Epithelial cell of esophagus (primary cell): ENCODE data around the gene SFTPA2.
"Not testable (repeated sequence)": the region's sequence is repeated elsewhere in the genome, so short reads cannot be mapped to it uniquely, and the experiment has no call there.

ENCODE experiments used
- DNase-seq: peaks from one replicate; pipeline ENCODE4 v3.0.0; 2010; ENCODE audit warnings: low read depth
- H3K4me3 ChIP-seq: 2 replicates; pipeline ENCODE4 v1.5.1; 2011; ENCODE audit warnings: mild to moderate bottlenecking, low read length, control low read depth
- TF ChIP-seq, protein P1 (sequence below): IDR thresholded peaks from 2 replicates; pipeline ENCODE4 v1.5.1; 2011; ENCODE audit warnings: low read depth, mild to moderate bottlenecking, low read length, control low read depth, inconsistent platforms; ENCODE audit not compliant: insufficient read depth; ENCODE audit errors: missing control alignments

Gene SFTPA2

DNA sequence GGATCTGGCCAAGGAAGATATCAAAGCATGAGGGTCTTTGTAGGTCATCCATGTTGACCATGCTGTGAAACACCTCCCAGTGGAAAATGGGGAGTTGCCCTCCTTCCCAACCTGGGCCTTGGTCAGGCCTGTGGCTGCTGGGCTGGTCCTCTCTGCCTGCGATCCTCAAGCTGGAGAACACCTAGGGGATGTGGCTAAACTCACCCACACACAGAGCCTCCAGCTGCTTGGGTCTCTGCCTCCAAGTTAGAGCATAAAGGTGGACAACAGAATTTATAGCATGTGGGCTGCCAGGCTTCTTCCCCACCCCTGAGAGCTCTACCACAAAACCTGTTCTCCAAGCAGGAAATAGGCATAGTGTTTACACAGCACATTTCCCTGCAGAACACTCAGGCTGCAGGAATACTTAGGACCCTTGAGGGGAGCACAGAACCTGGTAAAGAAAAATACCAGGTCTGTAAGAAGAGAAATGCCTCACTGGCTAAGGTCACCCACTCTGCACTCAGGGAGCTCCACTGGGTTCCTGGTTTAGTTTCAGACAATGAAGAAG is at the start of gene SFTPA2:
SFTPA2 (minus strand) TSS at position 248 of the 550 bp plus-strand sequence. CDS start 924 bp downstream, outside the sequence.
- TF ChIP-seq, protein P1, sequence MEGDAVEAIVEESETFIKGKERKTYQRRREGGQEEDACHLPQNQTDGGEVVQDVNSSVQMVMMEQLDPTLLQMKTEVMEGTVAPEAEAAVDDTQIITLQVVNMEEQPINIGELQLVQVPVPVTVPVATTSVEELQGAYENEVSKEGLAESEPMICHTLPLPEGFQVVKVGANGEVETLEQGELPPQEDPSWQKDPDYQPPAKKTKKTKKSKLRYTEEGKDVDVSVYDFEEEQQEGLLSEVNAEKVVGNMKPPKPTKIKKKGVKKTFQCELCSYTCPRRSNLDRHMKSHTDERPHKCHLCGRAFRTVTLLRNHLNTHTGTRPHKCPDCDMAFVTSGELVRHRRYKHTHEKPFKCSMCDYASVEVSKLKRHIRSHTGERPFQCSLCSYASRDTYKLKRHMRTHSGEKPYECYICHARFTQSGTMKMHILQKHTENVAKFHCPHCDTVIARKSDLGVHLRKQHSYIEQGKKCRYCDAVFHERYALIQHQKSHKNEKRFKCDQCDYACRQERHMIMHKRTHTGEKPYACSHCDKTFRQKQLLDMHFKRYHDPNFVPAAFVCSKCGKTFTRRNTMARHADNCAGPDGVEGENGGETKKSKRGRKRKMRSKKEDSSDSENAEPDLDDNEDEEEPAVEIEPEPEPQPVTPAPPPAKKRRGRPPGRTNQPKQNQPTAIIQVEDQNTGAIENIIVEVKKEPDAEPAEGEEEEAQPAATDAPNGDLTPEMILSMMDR: no peak
- DNase-seq: peak; percentile 18
- no peak within 1 kb of the TSS for H3K4me3 ChIP-seq

DNA sequence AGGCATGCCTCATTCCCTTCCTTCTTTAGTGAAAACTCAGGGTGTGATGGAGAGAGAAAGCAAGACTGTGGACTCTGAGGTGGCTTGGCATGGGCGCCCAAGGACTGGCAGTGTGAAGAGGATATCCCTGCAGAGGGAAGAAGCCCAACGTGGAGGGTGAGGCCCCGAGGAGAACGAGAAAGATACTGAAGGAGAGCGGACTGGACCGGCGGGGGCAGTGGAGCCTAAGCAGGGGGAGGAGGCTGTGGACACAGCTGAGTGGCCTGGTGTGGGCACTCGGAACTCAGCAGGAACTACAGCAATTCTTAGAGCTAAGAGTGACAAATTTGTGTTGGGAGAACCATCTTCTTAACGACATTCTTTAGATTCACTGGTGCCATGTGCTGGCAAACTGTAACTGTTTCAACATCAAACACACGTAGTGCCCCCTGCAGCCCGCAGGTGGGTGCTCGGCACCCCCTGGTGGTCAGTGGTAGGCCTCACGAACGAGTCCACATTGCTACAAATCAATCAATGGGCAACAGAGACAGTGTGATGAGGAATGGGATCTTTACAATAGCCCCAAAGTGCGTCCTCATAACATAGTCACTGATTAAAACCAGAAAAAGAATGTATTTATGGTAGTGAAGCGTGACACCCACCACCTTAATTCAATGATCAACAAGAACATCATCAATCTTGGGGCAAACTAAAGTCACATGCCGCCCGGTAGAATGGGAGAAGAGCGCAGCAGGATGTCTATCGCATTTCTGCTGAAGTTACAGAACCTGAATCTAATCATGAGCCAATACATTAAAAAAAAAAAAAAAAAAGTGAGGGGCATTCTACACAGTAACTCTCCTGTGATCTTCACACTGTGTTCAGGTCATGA is 48.5 kb upstream of the SFTPA2 start:
- no peak overlapping the region for H3K4me3 ChIP-seq
- DNase-seq: peak; percentile 16
- TF ChIP-seq, protein P1: peak; percentile 24

DNA sequence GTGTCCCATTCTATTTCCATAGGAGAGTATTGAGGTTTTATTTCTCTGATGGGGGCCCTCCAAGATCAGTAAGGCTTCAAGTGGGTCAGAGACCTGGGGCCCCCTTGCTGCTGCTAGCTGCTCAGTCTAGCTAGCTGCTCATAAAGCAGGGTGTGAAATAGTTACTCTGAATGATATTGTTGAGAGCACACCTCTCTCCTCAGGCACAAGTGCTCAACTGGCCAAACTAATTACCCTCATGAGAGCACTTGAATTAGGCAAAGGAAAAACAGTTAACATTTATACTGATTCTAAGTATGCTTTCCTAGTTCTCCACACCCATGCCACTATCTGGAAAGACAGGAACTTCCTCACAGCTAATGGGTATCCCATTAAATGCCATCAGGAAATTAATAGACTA is 45.1 kb upstream of the SFTPA2 start:
- no peak overlapping the region for H3K4me3 ChIP-seq
- DNase-seq: no peak
- TF ChIP-seq, protein P1: no peak

DNA sequence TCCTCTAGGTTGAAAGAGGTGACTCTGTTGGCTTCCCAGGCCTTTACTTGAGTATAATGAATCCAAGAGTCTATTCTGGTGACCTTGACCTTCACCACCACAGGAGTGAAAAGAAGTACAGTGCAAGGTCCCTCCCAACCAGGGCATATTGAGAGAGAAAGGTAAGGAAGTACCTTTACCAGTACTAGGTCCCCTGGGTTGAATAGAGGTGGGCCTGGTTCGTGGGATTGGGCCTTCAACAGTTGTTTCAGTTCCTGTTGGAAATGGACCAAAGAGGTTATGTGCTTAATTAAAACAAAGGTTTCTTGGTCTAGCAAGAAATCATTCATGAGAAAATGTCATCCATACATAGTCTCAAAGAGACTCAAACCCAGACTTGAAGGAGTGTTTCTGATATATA is 44.1 kb upstream of the SFTPA2 start:
- TF ChIP-seq, protein P1: no peak
- DNase-seq: no peak
- no peak overlapping the region for H3K4me3 ChIP-seq

DNA sequence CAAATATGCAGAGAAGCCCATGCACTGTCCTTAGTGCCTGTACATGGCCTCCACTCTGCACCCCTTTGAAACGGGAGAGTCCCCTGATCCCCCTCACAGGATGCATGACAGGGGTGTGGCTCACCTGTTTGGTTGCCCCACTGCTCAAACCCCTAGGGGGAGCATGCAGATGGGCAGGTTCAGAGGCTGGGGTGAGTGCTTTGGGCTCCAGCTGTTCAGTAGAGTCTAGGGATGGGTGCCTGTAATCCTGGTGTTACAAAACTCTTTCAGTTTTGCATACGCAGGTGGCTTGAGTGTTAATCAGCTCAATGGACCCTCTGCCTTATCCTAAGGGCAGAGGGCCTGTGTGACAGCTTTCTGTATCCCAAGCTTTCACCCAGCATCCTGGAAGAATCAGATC is 42.7 kb upstream of the SFTPA2 start:
- no peak overlapping the region for H3K4me3 ChIP-seq
- TF ChIP-seq, protein P1: no peak
- no peak for DNase-seq

DNA sequence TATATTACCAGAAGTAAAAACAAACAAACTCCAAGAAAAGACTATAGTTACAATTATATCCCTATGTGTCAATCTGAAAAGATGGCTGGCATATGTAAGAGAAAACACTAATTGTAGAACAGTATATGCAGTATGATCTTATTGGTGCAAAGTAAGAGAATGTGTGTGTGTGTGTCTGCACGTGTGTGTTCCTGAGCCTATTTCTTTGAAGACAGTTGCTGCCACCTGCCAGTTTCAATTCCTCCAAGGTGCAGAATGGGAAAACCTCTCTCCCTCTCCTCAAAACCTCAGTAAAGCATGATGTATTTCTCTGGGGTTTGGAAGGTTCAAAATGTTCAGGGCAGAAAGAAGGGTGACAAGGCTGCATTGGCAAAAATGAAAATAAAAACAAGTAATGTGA is 41.7 kb upstream of the SFTPA2 start:
- no peak overlapping the region for H3K4me3 ChIP-seq
- TF ChIP-seq, protein P1: no peak

DNA sequence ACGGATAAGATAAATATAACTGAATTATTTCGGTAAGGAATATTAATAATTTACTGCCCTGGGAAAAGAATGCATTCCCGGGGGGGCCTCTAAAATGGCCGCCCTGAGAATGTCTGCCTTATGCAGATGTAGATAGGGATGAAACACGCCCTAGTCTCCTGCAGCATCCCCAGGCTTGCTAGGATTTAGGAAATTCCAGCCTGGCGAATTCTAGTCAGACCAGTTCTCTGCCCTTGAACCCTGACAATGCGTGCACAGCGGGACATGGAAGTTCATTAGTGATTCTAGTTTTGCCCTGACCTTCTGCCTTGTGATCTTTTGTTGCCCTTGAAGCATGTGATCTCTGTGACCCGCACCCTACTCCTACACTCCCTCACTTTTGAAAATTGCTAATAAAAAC is 39.4 kb upstream of the SFTPA2 start:
- DNase-seq, H3K4me3 ChIP-seq: not testable (repeated sequence)

More for the DNA sequence above, 41.7 kb upstream of the SFTPA2 start:
- DNase-seq: no peak
